GM21390 (cell line): ENCODE data around the gene ICAM4.
"Not testable (repeated sequence)": the region's sequence is repeated elsewhere in the genome, so short reads cannot be mapped to it uniquely, and the experiment has no call there.

Experiments used
- ATAC-seq: cut with Tn5 transposase; IDR thresholded peaks from one replicate; pipeline ENCODE4 v1.9.1; 2021; ENCODE audit not compliant: unreplicated experiment

ICAM4 gene

DNA sequence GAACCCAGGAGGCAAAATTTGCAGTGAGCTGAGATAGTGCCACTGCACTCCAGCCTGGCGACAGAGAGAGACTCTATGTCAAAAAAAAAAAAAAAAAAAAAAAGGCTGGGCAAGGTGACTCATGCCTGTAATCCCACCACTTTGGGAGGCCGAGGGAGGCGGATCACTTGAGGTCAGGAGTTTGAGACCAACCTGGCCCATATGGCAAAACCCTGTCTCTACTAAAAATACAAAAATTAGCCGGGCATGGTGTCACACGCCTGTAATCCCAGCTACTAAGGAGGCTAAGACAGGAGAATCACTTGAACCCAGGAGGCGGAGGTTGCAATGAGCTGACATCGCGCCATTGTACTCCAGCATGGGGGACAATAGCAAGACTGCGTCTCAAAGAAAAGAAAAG is 50.0 kb downstream of the ICAM4 start:
- not testable (repeated sequence) for ATAC-seq
